ENCODE measurements around the gene ANKRD39. TPM values are rescaled to one million over a fixed set of nuclear protein-coding genes. Genes with fewer than 3 reads are reported as not detected.

The ANKRD39 gene
- total RNA-seq, 2 experiments from 2014 or later, result 22.6 TPM

DNA sequence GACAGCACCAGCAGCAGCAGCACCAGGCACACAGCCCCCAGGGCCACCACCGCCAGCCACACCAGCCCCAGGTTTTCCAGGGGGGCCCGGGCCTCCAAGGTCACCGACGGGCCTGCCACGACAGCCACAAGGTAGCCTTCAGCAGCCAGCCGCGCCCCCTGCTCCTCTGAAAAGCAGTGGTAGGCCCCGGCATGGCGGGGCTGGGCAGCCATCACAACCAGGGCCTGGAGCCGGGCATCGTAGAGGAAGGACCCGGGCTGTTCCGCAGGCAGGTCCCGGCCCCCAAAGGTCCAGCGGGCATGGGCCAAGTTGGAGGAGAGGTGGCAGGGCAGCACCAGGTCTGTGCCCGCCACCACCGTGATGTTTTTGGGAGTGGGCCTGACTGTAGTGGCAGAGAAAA lies 3.3 kb upstream of the ANKRD39 start:
- CTCF ChIA-PET, result interaction anchor here (1.0 to 7.0 kb wide), 5 partner anchors 7 to 251 kb away, joined by 3 to 147 read pairs (median 8); partner anchors contain the start of gene ANKRD36

DNA sequence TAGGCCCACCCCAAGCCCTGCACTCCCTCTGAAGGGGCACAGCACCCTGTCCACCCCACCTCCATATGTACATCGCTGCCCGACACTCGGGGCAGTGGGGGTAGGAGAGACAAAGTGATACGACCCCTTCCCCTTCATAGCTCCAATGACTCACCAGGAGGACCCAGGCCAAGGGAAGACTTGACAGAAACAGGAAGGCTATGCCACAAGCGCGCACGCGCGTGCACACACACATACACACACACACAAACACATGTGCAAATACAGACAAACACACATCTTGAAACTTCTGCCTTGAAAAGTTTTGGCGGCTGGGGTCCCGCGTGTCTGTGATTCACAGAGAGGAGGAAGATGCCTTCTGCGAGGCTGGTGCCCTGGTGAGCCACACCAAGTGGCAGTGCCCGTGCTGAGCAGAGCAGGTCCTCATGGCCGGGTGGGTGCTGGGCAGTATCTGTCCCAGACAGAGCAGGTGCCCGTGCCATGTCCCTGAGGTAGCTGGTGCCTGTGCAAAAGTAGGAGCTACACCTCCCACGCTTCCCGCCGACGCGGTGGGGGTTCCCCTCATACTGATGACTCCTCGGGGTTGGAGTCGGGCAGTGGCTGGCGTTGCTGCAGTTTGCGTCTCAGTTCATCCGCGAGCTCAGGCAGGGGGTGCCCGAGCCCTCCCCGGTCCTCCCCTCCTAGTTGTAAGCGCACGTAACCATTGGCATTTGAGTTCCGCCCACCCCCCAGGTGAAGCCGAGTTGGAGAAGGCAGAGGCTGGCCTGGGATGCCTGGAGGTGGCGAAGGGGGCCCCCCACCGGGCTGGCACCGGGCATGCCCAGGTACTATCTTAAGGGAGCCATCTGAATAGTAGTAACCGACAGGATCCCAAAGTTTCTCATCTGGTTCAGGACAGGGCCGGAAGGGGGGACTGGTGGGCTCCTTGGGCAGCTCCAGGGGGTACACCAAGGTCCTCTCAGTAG lies 2.5 kb upstream of the ANKRD39 start:
- CTCF ChIA-PET, result interaction anchor here (1.1 to 7.0 kb wide), 5 partner anchors 8 to 252 kb away, joined by 4 to 147 read pairs (median 33); partner anchors contain the start of gene ANKRD36
- Mint-ChIP-seq H3K4me3 (no peak overlapping the region), H3K27ac (peak overlapping the region; percentile 25), H3K36me3 (ENCODE audit: low read depth) (peaks cover 6% of the 10 kb centered on the region), H3K27me3 (no peaks in the 10 kb centered on the region), H3K4me1 (ENCODE audit: low read depth) (peaks cover 21% of the 10 kb centered on the region), H3K9me3 (no peaks in the 10 kb centered on the region)
- intact Hi-C loops (cut with micrococcal nuclease), result no loop called here
- peak; percentile 71 for DNase-seq
- TF ChIP-seq, protein P1, sequence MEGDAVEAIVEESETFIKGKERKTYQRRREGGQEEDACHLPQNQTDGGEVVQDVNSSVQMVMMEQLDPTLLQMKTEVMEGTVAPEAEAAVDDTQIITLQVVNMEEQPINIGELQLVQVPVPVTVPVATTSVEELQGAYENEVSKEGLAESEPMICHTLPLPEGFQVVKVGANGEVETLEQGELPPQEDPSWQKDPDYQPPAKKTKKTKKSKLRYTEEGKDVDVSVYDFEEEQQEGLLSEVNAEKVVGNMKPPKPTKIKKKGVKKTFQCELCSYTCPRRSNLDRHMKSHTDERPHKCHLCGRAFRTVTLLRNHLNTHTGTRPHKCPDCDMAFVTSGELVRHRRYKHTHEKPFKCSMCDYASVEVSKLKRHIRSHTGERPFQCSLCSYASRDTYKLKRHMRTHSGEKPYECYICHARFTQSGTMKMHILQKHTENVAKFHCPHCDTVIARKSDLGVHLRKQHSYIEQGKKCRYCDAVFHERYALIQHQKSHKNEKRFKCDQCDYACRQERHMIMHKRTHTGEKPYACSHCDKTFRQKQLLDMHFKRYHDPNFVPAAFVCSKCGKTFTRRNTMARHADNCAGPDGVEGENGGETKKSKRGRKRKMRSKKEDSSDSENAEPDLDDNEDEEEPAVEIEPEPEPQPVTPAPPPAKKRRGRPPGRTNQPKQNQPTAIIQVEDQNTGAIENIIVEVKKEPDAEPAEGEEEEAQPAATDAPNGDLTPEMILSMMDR (IDR thresholded peaks at IDR 0.05), result no peak
- POLR2A ChIA-PET, result interaction anchor here (0.6 to 1.0 kb wide), 3 partner anchors 18 to 29 kb away, joined by 3 read pairs; no protein-coding TSS in a partner anchor
- ATAC-seq, result no peak

More for the DNA sequence above, 3.3 kb upstream of the ANKRD39 start:
- H3K4me3 Mint-ChIP-seq, result no peak overlapping the region
- TF ChIP-seq, protein P1 (IDR thresholded peaks at IDR 0.05), result no peak
- no peak overlapping the region for H3K27ac Mint-ChIP-seq
- POLR2A ChIA-PET, result interaction anchor here (0.9 to 1.0 kb wide), 2 partner anchors 19 to 24 kb away, joined by 3 read pairs; no protein-coding TSS in a partner anchor
- H3K36me3 Mint-ChIP-seq (ENCODE audit: low read depth), result peaks cover 10% of the 10 kb centered on the region
- DNase-seq, result no peak
- intact Hi-C loops (cut with micrococcal nuclease), result no loop called here
- no peaks in the 10 kb centered on the region for H3K27me3 Mint-ChIP-seq
- no peaks in the 10 kb centered on the region for H3K9me3 Mint-ChIP-seq
- peaks cover 21% of the 10 kb centered on the region for H3K4me1 Mint-ChIP-seq (ENCODE audit: low read depth)
- no peak for ATAC-seq

DNA sequence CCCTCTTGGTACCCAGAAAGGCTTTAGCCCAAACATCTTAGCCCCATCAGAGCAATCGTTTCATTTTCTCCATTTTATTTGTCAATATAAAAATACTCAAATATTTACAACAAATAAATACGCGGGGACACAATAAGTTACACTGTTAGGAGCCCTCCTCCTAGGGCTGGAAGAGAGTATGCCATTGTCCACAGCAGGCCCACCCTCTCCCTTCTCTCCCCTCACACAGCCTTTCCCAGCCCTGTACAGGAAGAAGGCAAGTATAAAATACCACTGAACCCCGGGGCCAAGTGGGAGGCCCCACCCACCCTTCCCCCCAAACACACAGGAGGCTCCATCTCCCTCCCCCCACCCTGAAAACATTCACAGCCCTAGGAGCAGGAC lies 1.9 kb upstream of the ANKRD39 start:
- DNase-seq, result no peak
- Mint-ChIP-seq H3K27ac (peak overlapping the region; percentile 25), H3K9me3 (no peaks in the 10 kb centered on the region), H3K4me3 (peak overlapping the region; percentile 14), H3K27me3 (no peaks in the 10 kb centered on the region), H3K36me3 (ENCODE audit: low read depth) (peaks cover 11% of the 10 kb centered on the region), H3K4me1 (ENCODE audit: low read depth) (peaks cover 26% of the 10 kb centered on the region)
- TF ChIP-seq, protein P1 (IDR thresholded peaks at IDR 0.05), result no peak
- intact Hi-C loops (cut with micrococcal nuclease), result loop anchor here (2.0 kb wide), 1 partner anchor 101 kb away; no protein-coding TSS in a partner anchor
- CTCF ChIA-PET, result interaction anchor here (2.2 to 7.0 kb wide), 4 partner anchors 80 to 253 kb away, joined by 8 to 147 read pairs (median 58); partner anchors contain the start of gene ANKRD36
- POLR2A ChIA-PET, result interaction anchor here (0.6 kb wide), 1 partner anchor 29 kb away, joined by 3 read pairs; no protein-coding TSS in a partner anchor
- ATAC-seq, result no peak

DNA sequence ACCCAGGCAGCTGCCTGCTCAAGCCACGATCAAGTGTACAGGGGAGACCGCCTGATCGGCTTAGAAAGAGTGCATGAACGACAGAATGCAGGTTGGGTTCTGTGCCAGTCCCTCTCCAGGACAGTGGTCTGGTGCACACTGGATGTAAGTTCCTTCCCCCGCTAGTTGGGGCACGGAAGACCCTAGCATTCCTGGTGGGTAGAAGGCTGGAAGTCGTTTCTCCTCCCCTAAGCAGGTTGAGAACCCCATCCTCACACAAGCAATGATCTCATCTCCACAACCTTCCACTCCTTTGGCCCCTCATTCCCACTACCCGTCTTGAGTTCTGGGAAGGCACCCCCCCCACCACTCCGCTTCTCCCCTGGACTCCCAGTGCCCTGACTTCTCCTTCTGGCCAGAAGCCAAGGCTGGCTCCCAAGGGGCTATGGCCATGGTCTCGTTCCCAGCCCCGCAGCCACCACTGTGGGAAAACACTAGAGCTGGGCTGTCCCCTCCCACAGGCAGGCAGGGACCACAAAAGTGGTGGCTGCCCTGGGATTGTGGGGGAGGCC lies 1.4 kb upstream of the ANKRD39 start:
- intact Hi-C loops (cut with micrococcal nuclease), result loop anchor here (2.0 kb wide), 1 partner anchor 102 kb away; no protein-coding TSS in a partner anchor
- ChIA-PET CTCF (interaction anchor here (1.8 to 7.0 kb wide), 10 partner anchors 24 to 253 kb away, joined by 8 to 147 read pairs (median 26); partner anchors contain the start of gene ANKRD36), POLR2A (interaction anchor here (0.6 to 2.4 kb wide), 4 partner anchors 9 to 104 kb away, joined by 3 to 30 read pairs (median 6); partner anchors contain the start of gene SEMA4C)
- Mint-ChIP-seq H3K27ac (no peak overlapping the region), H3K9me3 (no peaks in the 10 kb centered on the region), H3K4me3 (peak overlapping the region; percentile 45), H3K36me3 (ENCODE audit: low read depth) (peaks cover 13% of the 10 kb centered on the region), H3K4me1 (ENCODE audit: low read depth) (peaks cover 27% of the 10 kb centered on the region), H3K27me3 (no peaks in the 10 kb centered on the region)
- TF ChIP-seq, protein P1 (IDR thresholded peaks at IDR 0.05), result no peak
- DNase-seq (no peak), ATAC-seq (no peak)
